Keratinocyte (primary cell): ENCODE measurements around the gene CLIP4. TPM values are rescaled to one million over a fixed set of nuclear protein-coding genes. Genes with fewer than 3 reads are reported as not detected.

ENCODE experiments used
- DNase-seq: peaks from one replicate; pipeline ENCODE4 v3.0.0-alpha.2; 2011; ENCODE audit warnings: low read depth, missing footprints, low spot score
- FAIRE-seq: peaks from 2 replicates; lab custom pipeline; 2011; peaks lifted over from hg19 to GRCh38; lab: Jason Lieb, UNC
- H2AFZ ChIP-seq: 2 replicates; pipeline ENCODE4 v1.6.0; 2012; ENCODE audit warnings: low read length, control low read depth, inconsistent platforms; ENCODE audit not compliant: control insufficient read depth
- H3K27ac ChIP-seq: 2 replicates; pipeline ENCODE4 v1.5.1; 2011; ENCODE audit warnings: low read length; ENCODE audit not compliant: control insufficient read depth, insufficient read depth
- H3K27me3 ChIP-seq: 3 replicates; pipeline ENCODE4 v1.6.0; 2011; ENCODE audit warnings: low read length; ENCODE audit not compliant: control insufficient read depth, insufficient read depth; ENCODE audit errors: extremely low read depth
- H3K36me3 ChIP-seq, 2 experiments: 2 replicates in 1 of 2; 3 replicates in 1 of 2; pipeline ENCODE4 v1.5.1; 2011; ENCODE audit warnings: low read length in 2 of 2, mild to moderate bottlenecking in 1 of 2; ENCODE audit not compliant: control insufficient read depth in 2 of 2, insufficient read depth in 2 of 2; ENCODE audit errors: extremely low read depth in 1 of 2
- H3K4me1 ChIP-seq: 3 replicates; pipeline ENCODE4 v1.5.1; 2011; ENCODE audit warnings: low read length; ENCODE audit not compliant: control insufficient read depth, insufficient read depth; ENCODE audit errors: extremely low read depth
- H3K4me2 ChIP-seq: 3 replicates; pipeline ENCODE4 v1.6.0; 2011; ENCODE audit warnings: low read depth, low read length; ENCODE audit not compliant: control insufficient read depth, insufficient read depth; ENCODE audit errors: extremely low read depth
- H3K4me3 ChIP-seq, 3 experiments: fragments of 200-600 bp in 1 of 3; sonication (generic) in 1 of 3; 2 replicates in 2 of 3; 3 replicates in 1 of 3; pipeline ENCODE4 v1.5.1; 2011 to 2016; ENCODE audit warnings: low read length in 3 of 3, mild to moderate bottlenecking in 3 of 3, control low read depth in 2 of 3, inconsistent platforms in 1 of 3, low read depth in 1 of 3, mixed read lengths in 1 of 3, mixed run types in 1 of 3, moderate library complexity in 1 of 3; ENCODE audit not compliant: control insufficient read depth in 2 of 3, insufficient read depth in 2 of 3; ENCODE audit errors: extremely low read depth in 1 of 3
- H3K79me2 ChIP-seq: 2 replicates; pipeline ENCODE4 v1.6.0; 2012; ENCODE audit warnings: low read length; ENCODE audit not compliant: control insufficient read depth, insufficient read depth
- H3K9ac ChIP-seq: 3 replicates; pipeline ENCODE4 v1.6.0; 2011; ENCODE audit warnings: low read length; ENCODE audit not compliant: control insufficient read depth, insufficient read depth; ENCODE audit errors: extremely low read depth
- H3K9me1 ChIP-seq: 3 replicates; pipeline ENCODE4 v1.6.0; 2011; ENCODE audit warnings: low read length; ENCODE audit not compliant: control insufficient read depth, insufficient read depth; ENCODE audit errors: extremely low read depth
- H3K9me3 ChIP-seq: 2 replicates; pipeline ENCODE4 v1.5.1; 2012; ENCODE audit warnings: low read depth, low read length; ENCODE audit not compliant: control insufficient read depth
- H4K20me1 ChIP-seq: 3 replicates; pipeline ENCODE4 v1.6.0; 2011; ENCODE audit warnings: low read length; ENCODE audit not compliant: control insufficient read depth, insufficient read depth; ENCODE audit errors: extremely low read depth
- CTCF ChIP-seq, 3 experiments: IDR thresholded peaks in 1 of 3; conservative IDR thresholded peaks in 1 of 3; optimal IDR thresholded peaks in 1 of 3; 2 replicates in 2 of 3; 3 replicates in 1 of 3; pipeline versions ENCODE3 to v1.5.1; 2011; ENCODE audit warnings: low read length in 3 of 3, mild to moderate bottlenecking in 3 of 3, moderate library complexity in 2 of 3, control low read depth in 1 of 3, inconsistent platforms in 1 of 3; ENCODE audit not compliant: insufficient read depth in 2 of 3; ENCODE audit errors: extremely low read depth in 1 of 3
- EZH2 ChIP-seq: IDR thresholded peaks from one replicate; pipeline ENCODE4 v1.6.1; 2012; ENCODE audit warnings: inconsistent platforms, mild to moderate bottlenecking, low read length, moderate library complexity
- dilution Hi-C: fragments of 300-500 bp; cut with MboI; formaldehyde crosslinking; loops from one replicate; pipeline ENCODE4 v1.7.0; 2020; ENCODE audit warnings: low sequenced_read_pairs; ENCODE audit not compliant: extremely low pct_ligation_motif_present
- polyA plus RNA-seq, 5 experiments: library from polyadenylated mRNA; depleted of rRNA in 3 of 5; stranded (reverse) in 3 of 5; stranded (forward) in 1 of 5; unstranded in 1 of 5; fragments of >200 nt; gene quantifications; 1 replicate in 1 of 5; 2 replicates in 3 of 5; 3 replicates in 1 of 5; pipeline versions ENCODE4 v1.2.1 to v1.2.3, GENCODE V29; 2011 to 2012; ENCODE audit warnings: missing spikeins in 2 of 5, low read depth in 1 of 5, low replicate concordance in 1 of 5

The CLIP4 gene
- polyA plus RNA-seq, 1 donor (not counting 4 experiments of a cell fraction or from before 2014, with no cell fraction given): 46.6 TPM

DNA sequence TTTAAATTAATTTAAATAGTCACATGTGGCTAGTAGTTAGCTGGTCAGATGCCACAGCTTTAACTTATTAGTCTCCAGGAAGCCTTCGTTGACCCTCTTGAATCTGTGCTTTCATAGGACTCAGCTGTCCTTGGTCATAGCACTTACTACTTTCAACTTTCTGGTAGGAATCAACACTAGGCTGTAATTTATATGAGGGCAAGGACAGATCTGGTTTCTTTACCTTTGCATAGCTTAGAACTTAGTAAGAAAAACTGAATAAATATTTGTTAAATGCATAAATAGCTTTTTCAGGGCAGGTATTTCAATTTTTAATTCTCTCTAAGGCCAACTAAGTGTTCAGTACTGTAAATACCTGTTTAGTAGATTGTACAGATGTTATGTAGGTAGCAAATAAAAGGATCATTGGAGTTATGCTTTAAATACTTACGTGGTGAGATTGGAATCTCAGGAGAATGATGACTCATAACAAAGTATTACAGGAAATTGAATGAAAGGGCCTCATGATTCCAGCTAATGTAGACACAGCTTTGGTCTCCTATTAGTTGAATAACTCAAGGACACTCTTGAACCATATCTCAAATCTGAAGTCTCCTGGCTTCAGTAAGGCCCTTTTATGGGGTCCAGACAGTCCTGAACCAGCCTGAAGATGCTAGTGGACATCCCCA is 2.6 kb downstream of the CLIP4 start:
- H3K27ac ChIP-seq: peak overlapping the region; percentile 99
- FAIRE-seq: peak; percentile 74
- dilution Hi-C loops: no loop called here
- peaks cover 3 to 10% of the 10 kb centered on the region in 2 experiments for H3K36me3 ChIP-seq
- no peaks in the 10 kb centered on the region for H3K27me3 ChIP-seq
- no peaks in the 10 kb centered on the region for H3K9me1 ChIP-seq
- no peak for TF ChIP-seq EZH2
- TF ChIP-seq CTCF (optimal IDR thresholded peaks at IDR 0.05 in 1 of 3, IDR thresholded peaks at IDR 0.05 in 1 of 3, conservative IDR thresholded peaks at IDR 0.05 in 1 of 3; ENCODE audit: extremely low read depth in 1 of 3, insufficient read depth in 2 of 3, low read length in 3 of 3): no peak
- H3K9me3 ChIP-seq: no peaks in the 10 kb centered on the region
- peak overlapping the region; percentile 85 for H3K9ac ChIP-seq
- H2AFZ ChIP-seq: peak overlapping the region; percentile 21
- H4K20me1 ChIP-seq: no peaks in the 10 kb centered on the region
- no peak for DNase-seq
- peak overlapping the region in 2 of 3 experiments; percentile 52 to 53 for H3K4me3 ChIP-seq
- peak overlapping the region; percentile 100 for H3K4me2 ChIP-seq
- peaks cover 26% of the 10 kb centered on the region for H3K79me2 ChIP-seq
- H3K4me1 ChIP-seq: peaks cover 64% of the 10 kb centered on the region

DNA sequence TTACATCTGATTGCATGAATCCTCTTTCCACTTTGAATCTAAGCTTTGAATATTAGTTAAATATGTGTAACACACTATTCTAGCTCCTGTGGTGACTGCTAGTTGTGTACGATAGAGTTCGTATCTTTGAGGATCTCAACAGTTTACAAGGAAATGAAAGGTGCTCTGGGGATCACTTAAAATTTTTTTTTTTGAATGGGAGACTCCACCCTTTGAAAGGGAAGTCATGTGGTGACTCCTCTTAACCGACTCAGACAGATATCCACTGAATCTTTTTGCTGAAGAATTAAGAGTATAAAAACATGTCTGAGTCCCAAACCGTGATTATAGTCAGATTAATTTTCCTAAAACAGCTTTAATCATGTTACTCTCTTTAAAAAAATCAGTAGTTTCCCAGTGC is 4.0 kb downstream of the CLIP4 start:
- Histone ChIP-seq H3K9me3 (no peaks in the 10 kb centered on the region), H3K9ac (peak overlapping the region; percentile 3), H3K9me1 (no peaks in the 10 kb centered on the region), H3K27me3 (no peaks in the 10 kb centered on the region), H3K4me2 (peak overlapping the region; percentile 55), H3K4me3 (peak overlapping the region in 2 of 3 experiments; percentile 2 to 5), H3K4me1 (peaks cover 69% of the 10 kb centered on the region), H3K36me3 (peaks cover 3 to 10% of the 10 kb centered on the region in 2 experiments), H3K27ac (peak overlapping the region; percentile 99), H2AFZ (no peak overlapping the region), H4K20me1 (no peaks in the 10 kb centered on the region), H3K79me2 (peaks cover 26% of the 10 kb centered on the region)
- dilution Hi-C loops: no loop called here
- FAIRE-seq (no peak), DNase-seq (no peak)
- TF ChIP-seq CTCF (optimal IDR thresholded peaks at IDR 0.05 in 1 of 3, IDR thresholded peaks at IDR 0.05 in 1 of 3, conservative IDR thresholded peaks at IDR 0.05 in 1 of 3; ENCODE audit: extremely low read depth in 1 of 3, insufficient read depth in 2 of 3, low read length in 3 of 3): no peak
- no peak for TF ChIP-seq EZH2
